ENCODE results near the gene TBCC. TPM values are rescaled to one million over a fixed set of nuclear protein-coding genes. Genes with fewer than 3 reads are reported as not detected.

TBCC gene
- total RNA-seq, 1 experiment from 2014 or later: 24.7 TPM

DNA sequence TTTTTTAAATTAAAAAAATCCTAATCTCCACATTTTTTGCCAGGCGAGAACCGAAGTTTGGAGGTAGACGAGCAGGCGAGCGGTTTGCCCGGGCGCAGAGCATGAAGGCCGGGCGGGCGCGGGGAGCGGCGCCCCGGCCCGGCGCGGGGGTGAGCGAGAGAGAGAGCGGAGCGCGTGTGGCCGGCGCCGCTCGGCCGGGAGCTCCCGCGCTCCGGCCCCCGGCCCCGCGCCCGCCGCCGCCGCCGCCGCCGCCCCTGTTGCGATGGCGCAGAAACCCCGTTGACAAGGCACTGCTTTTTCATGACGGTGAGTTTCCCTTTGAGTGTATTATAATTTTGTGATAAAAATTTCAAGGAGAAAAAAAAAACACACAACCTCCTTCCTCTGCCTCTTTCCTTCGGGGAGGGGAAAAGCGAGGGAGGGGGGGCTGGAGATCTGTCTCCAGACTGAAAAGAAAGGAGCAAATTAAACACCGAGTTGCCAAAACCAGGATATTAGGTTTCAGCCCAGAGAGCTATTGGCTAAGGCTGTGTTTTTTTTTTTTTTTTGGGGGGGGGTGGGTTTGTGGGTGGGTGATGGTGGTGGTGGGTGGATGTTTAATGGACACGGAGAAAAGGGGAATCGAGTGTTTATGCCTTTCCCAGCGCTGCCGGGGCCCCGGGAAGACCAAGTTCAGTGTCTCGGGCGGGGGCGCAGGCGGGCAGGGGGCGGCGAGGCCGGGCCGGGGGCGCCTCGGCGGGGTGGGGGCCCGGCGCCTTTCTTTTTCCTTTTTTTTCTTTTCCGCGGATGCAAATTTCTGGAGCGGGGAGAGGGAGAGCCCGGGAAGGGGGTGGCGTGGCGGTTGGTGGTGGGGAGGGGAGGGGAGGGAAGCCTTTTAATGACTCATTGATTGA is 36.1 kb upstream of the TBCC start, which contains the start of gene BICRAL:
Gene BICRAL, plus strand, starts transcription at position 257 of the 893 bp plus-strand sequence. CDS start 39,971 bp downstream, outside the sequence.
- ATAC-seq: peak; percentile 15
- no peaks in the 10 kb centered on the region for H3K9me3 Mint-ChIP-seq
- ChIA-PET CTCF (interaction anchor here (0.6 to 1.5 kb wide), 3 partner anchors 11 to 120 kb away, joined by 3 to 4 read pairs (median 4); no protein-coding TSS in a partner anchor), POLR2A (interaction anchor here (0.6 to 2.6 kb wide), 12 partner anchors 11 to 388 kb away, joined by 3 to 42 read pairs (median 4); partner anchors contain the start of genes CNPY3, KLC4, KLHDC3 and MEA1)
- peak; percentile 44 for DNase-seq (ENCODE audit: low spot score)
- peak within 1 kb of the TSS; percentile 99 for H3K27ac Mint-ChIP-seq
- TF ChIP-seq NFYB (CRISPR knock-in tag; conservative IDR thresholded peaks at IDR 0.05; ENCODE audit: low read depth): no peak
- TF ChIP-seq, protein P1, sequence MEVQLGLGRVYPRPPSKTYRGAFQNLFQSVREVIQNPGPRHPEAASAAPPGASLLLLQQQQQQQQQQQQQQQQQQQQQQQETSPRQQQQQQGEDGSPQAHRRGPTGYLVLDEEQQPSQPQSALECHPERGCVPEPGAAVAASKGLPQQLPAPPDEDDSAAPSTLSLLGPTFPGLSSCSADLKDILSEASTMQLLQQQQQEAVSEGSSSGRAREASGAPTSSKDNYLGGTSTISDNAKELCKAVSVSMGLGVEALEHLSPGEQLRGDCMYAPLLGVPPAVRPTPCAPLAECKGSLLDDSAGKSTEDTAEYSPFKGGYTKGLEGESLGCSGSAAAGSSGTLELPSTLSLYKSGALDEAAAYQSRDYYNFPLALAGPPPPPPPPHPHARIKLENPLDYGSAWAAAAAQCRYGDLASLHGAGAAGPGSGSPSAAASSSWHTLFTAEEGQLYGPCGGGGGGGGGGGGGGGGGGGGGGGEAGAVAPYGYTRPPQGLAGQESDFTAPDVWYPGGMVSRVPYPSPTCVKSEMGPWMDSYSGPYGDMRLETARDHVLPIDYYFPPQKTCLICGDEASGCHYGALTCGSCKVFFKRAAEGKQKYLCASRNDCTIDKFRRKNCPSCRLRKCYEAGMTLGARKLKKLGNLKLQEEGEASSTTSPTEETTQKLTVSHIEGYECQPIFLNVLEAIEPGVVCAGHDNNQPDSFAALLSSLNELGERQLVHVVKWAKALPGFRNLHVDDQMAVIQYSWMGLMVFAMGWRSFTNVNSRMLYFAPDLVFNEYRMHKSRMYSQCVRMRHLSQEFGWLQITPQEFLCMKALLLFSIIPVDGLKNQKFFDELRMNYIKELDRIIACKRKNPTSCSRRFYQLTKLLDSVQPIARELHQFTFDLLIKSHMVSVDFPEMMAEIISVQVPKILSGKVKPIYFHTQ (CRISPR knock-in tag; IDR thresholded peaks at IDR 0.05): no peak
- TF ChIP-seq SP1 (CRISPR knock-in tag; conservative IDR thresholded peaks at IDR 0.05): no peak
- TF ChIP-seq, protein P2, sequence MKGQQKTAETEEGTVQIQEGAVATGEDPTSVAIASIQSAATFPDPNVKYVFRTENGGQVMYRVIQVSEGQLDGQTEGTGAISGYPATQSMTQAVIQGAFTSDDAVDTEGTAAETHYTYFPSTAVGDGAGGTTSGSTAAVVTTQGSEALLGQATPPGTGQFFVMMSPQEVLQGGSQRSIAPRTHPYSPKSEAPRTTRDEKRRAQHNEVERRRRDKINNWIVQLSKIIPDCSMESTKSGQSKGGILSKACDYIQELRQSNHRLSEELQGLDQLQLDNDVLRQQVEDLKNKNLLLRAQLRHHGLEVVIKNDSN (CRISPR knock-in tag; IDR thresholded peaks at IDR 0.05): no peak
- no peak for TF ChIP-seq ZNF219 (CRISPR knock-in tag; IDR thresholded peaks at IDR 0.05; ENCODE audit: borderline replicate concordance)
- TF ChIP-seq EMX1 (CRISPR knock-in tag; IDR thresholded peaks at IDR 0.05): no peak
- TF ChIP-seq, protein P3, sequence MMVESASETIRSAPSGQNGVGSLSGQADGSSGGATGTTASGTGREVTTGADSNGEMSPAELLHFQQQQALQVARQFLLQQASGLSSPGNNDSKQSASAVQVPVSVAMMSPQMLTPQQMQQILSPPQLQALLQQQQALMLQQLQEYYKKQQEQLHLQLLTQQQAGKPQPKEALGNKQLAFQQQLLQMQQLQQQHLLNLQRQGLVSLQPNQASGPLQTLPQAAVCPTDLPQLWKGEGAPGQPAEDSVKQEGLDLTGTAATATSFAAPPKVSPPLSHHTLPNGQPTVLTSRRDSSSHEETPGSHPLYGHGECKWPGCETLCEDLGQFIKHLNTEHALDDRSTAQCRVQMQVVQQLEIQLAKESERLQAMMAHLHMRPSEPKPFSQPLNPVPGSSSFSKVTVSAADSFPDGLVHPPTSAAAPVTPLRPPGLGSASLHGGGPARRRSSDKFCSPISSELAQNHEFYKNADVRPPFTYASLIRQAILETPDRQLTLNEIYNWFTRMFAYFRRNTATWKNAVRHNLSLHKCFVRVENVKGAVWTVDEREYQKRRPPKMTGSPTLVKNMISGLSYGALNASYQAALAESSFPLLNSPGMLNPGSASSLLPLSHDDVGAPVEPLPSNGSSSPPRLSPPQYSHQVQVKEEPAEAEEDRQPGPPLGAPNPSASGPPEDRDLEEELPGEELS (CRISPR knock-in tag; IDR thresholded peaks at IDR 0.05): no peak
- TF ChIP-seq GRHL2 (CRISPR knock-in tag; IDR thresholded peaks at IDR 0.05; ENCODE audit: insufficient replicate concordance, severe bottlenecking): no peak
- no peak for TF ChIP-seq ZNF396 (CRISPR knock-in tag; IDR thresholded peaks at IDR 0.05; ENCODE audit: borderline replicate concordance)
- TF ChIP-seq ZNF423 (CRISPR knock-in tag; IDR thresholded peaks at IDR 0.05): no peak
- no peak for TF ChIP-seq TP53 (CRISPR knock-in tag; IDR thresholded peaks at IDR 0.05)
- TF ChIP-seq IRF2 (CRISPR knock-in tag; IDR thresholded peaks at IDR 0.05; ENCODE audit: borderline replicate concordance, low read depth): no peak
- no peak for TF ChIP-seq ELF4 (CRISPR knock-in tag; IDR thresholded peaks at IDR 0.05; ENCODE audit: low read depth)
- TF ChIP-seq JUN (CRISPR knock-in tag; IDR thresholded peaks at IDR 0.05): no peak
- TF ChIP-seq, protein P4, sequence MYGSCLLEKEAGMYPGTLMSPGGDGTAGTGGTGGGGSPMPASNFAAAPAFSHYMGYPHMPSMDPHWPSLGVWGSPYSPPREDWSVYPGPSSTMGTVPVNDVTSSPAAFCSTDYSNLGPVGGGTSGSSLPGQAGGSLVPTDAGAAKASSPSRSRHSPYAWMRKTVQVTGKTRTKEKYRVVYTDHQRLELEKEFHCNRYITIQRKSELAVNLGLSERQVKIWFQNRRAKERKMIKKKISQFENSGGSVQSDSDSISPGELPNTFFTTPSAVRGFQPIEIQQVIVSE (CRISPR knock-in tag; IDR thresholded peaks at IDR 0.05; ENCODE audit: borderline replicate concordance): no peak
- TF ChIP-seq, protein P5, sequence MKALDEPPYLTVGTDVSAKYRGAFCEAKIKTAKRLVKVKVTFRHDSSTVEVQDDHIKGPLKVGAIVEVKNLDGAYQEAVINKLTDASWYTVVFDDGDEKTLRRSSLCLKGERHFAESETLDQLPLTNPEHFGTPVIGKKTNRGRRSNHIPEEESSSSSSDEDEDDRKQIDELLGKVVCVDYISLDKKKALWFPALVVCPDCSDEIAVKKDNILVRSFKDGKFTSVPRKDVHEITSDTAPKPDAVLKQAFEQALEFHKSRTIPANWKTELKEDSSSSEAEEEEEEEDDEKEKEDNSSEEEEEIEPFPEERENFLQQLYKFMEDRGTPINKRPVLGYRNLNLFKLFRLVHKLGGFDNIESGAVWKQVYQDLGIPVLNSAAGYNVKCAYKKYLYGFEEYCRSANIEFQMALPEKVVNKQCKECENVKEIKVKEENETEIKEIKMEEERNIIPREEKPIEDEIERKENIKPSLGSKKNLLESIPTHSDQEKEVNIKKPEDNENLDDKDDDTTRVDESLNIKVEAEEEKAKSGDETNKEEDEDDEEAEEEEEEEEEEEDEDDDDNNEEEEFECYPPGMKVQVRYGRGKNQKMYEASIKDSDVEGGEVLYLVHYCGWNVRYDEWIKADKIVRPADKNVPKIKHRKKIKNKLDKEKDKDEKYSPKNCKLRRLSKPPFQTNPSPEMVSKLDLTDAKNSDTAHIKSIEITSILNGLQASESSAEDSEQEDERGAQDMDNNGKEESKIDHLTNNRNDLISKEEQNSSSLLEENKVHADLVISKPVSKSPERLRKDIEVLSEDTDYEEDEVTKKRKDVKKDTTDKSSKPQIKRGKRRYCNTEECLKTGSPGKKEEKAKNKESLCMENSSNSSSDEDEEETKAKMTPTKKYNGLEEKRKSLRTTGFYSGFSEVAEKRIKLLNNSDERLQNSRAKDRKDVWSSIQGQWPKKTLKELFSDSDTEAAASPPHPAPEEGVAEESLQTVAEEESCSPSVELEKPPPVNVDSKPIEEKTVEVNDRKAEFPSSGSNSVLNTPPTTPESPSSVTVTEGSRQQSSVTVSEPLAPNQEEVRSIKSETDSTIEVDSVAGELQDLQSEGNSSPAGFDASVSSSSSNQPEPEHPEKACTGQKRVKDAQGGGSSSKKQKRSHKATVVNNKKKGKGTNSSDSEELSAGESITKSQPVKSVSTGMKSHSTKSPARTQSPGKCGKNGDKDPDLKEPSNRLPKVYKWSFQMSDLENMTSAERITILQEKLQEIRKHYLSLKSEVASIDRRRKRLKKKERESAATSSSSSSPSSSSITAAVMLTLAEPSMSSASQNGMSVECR (CRISPR knock-in tag; IDR thresholded peaks at IDR 0.05; ENCODE audit: borderline replicate concordance): no peak
- no peak for TF ChIP-seq CREM (CRISPR knock-in tag; IDR thresholded peaks at IDR 0.05)
- no peak for TF ChIP-seq ZNF263 (CRISPR knock-in tag; IDR thresholded peaks at IDR 0.05; ENCODE audit: low read depth)
- TF ChIP-seq, protein P6, sequence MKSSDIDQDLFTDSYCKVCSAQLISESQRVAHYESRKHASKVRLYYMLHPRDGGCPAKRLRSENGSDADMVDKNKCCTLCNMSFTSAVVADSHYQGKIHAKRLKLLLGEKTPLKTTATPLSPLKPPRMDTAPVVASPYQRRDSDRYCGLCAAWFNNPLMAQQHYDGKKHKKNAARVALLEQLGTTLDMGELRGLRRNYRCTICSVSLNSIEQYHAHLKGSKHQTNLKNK (CRISPR knock-in tag; IDR thresholded peaks at IDR 0.05): no peak
- TF ChIP-seq, protein P7, sequence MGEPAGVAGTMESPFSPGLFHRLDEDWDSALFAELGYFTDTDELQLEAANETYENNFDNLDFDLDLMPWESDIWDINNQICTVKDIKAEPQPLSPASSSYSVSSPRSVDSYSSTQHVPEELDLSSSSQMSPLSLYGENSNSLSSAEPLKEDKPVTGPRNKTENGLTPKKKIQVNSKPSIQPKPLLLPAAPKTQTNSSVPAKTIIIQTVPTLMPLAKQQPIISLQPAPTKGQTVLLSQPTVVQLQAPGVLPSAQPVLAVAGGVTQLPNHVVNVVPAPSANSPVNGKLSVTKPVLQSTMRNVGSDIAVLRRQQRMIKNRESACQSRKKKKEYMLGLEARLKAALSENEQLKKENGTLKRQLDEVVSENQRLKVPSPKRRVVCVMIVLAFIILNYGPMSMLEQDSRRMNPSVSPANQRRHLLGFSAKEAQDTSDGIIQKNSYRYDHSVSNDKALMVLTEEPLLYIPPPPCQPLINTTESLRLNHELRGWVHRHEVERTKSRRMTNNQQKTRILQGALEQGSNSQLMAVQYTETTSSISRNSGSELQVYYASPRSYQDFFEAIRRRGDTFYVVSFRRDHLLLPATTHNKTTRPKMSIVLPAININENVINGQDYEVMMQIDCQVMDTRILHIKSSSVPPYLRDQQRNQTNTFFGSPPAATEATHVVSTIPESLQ (CRISPR knock-in tag; IDR thresholded peaks at IDR 0.05): no peak
- no peaks in the 10 kb centered on the region for H3K36me3 Mint-ChIP-seq
- peak within 1 kb of the TSS; percentile 85 for H3K4me3 Mint-ChIP-seq
- H3K4me1 Mint-ChIP-seq: peaks cover 22% of the 10 kb centered on the region
- no peaks in the 10 kb centered on the region for H3K27me3 Mint-ChIP-seq (ENCODE audit: low read depth)
